CD4-positive, alpha-beta memory T cell (primary cell): ENCODE measurements around the gene PLXND1. TPM values are rescaled to one million over a fixed set of nuclear protein-coding genes. Genes with fewer than 3 reads are reported as not detected.

Experiments used
- CTCF ChIA-PET: fragments of 350-600 bp; sonication (Branson Sonifier 250); formaldehyde crosslinking; loops from one replicate; lab custom pipeline; 2021; ENCODE audit warnings: inconsistent platforms; ENCODE audit not compliant: partially characterized antibody; lab: Charles Lee
- POLR2A ChIA-PET: fragments of 350-600 bp; sonication (Branson Sonifier 250); formaldehyde crosslinking; loops from one replicate; lab custom pipeline; 2021; ENCODE audit not compliant: partially characterized antibody; lab: Charles Lee
- DNase-seq, 5 donors: peaks; one replicate each; pipeline versions ENCODE4 v3.0.0 to v3.0.0-alpha.2; 2020 to 2022; ENCODE audit warnings: mixed read lengths in 1 of 5
- H3K27ac ChIP-seq: one replicate; pipeline ENCODE4 v1.7.0; 2013; ENCODE audit warnings: low read depth, low read length
- H3K27me3 ChIP-seq: 2 replicates; pipeline ENCODE4 v1.7.0; 2013; ENCODE audit warnings: mild to moderate bottlenecking, low read length, moderate library complexity; ENCODE audit not compliant: insufficient read depth
- H3K36me3 ChIP-seq: 2 replicates; pipeline ENCODE4 v1.7.0; 2013; ENCODE audit warnings: mild to moderate bottlenecking, low read length, moderate library complexity; ENCODE audit not compliant: insufficient read depth
- H3K4me1 ChIP-seq: 2 replicates; pipeline ENCODE4 v1.7.0; 2013; ENCODE audit warnings: mild to moderate bottlenecking, low read length, moderate library complexity; ENCODE audit not compliant: insufficient read depth
- H3K4me3 ChIP-seq, 2 donors: one replicate each; pipeline ENCODE4 v1.7.0; 2013; ENCODE audit warnings: low read length in 2 of 2, mild to moderate bottlenecking in 1 of 2
- H3K9me3 ChIP-seq, 2 donors: one replicate each; pipeline ENCODE4 v1.7.0; 2013; ENCODE audit warnings: low read length in 2 of 2, control low read depth in 1 of 2; ENCODE audit not compliant: control insufficient read depth in 1 of 2
- H3K27ac Mint-ChIP-seq, 7 donors: one replicate each; pipeline ENCODE4 v1.8.0; 2020 to 2021; ENCODE audit warnings: mixed read lengths in 7 of 7, mild to moderate bottlenecking in 6 of 7, inconsistent platforms in 3 of 7, moderate library complexity in 3 of 7
- H3K27me3 Mint-ChIP-seq, 2 donors: one replicate each; pipeline ENCODE4 v1.8.0; 2020 to 2021; ENCODE audit warnings: mixed read lengths in 2 of 2
- H3K36me3 Mint-ChIP-seq, 2 donors: one replicate each; pipeline ENCODE4 v1.8.0; 2020 to 2021; ENCODE audit warnings: mixed read lengths in 2 of 2, inconsistent platforms in 1 of 2, mild to moderate bottlenecking in 1 of 2
- H3K4me1 Mint-ChIP-seq, 4 donors: one replicate each; pipeline ENCODE4 v1.8.0; 2020 to 2021; ENCODE audit warnings: mixed read lengths in 4 of 4, mild to moderate bottlenecking in 1 of 4
- H3K4me3 Mint-ChIP-seq, 8 donors: one replicate each; pipeline ENCODE4 v1.8.0; 2020 to 2021; ENCODE audit warnings: mixed read lengths in 8 of 8, mild to moderate bottlenecking in 7 of 8, moderate library complexity in 6 of 8, inconsistent platforms in 3 of 8
- H3K9me3 Mint-ChIP-seq, 8 donors: one replicate each; pipeline ENCODE4 v1.8.0; 2020 to 2021; ENCODE audit warnings: mixed read lengths in 8 of 8, mild to moderate bottlenecking in 5 of 8, inconsistent platforms in 3 of 8, moderate library complexity in 1 of 8
- intact Hi-C: fragments of 100-400 bp; cut with micrococcal nuclease; formaldehyde crosslinking; loops from one replicate; pipeline ENCODE4 v1.15.1; 2023
- polyA plus RNA-seq, 2 donors: library from polyadenylated mRNA; unstranded; fragments of 300-500 nt; fragmentation: Illumina TruSeq; gene quantifications; one replicate each; pipeline ENCODE4 v1.2.3, GENCODE V29; 2021
- total RNA-seq, 2 experiments: library from RNA; stranded (reverse); gene quantifications; one replicate each; pipeline ENCODE4 v1.2.3, GENCODE V29; 2021

Gene PLXND1
- total and polyA plus RNA-seq, 4 experiments from 2014 or later: 0.03 to 72.5 (median 40.1) TPM

DNA sequence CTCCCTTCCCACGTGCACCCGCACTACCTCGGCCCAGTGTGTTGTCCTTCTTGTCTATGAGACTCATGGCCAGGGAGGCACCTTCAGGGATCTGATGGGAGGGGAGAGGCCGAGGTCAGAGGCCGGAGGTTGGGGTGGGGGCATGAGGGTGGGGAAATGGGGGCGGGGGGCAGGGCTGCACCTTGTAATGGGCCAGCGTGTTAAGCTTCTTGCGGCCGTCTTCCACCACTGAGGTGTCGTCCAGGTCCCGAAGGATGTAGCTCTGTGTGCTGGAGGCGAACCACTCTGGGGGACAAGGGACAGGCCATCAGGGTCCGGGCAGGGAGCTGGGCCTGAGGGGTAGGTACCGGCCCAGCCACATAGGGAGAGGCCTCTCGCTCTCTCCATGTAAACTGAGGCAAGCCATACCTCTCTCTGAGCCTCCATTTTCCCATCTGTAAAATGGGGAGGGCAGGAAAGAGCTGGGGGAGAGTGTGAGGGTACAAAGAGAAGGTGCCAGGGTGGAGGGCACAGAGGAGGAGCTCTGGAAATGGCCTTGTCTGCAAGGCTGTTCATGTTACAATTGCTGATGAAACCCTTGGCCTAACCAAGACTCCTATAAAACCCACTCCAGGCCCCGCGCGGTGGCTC lies 44.7 kb downstream of the PLXND1 start:
- Mint-ChIP-seq H3K27me3 (peaks cover 0 to 1% of the 10 kb centered on the region in 2 donors), H3K4me1 (peaks cover 2 to 13% (median 4%) of the 10 kb centered on the region in 4 donors), H3K9me3 (no peaks in the 10 kb centered on the region), H3K27ac (no peak overlapping the region), H3K36me3 (peaks cover 2 to 5% of the 10 kb centered on the region in 2 donors), H3K4me3 (no peak overlapping the region)
- Histone ChIP-seq H3K36me3 (no peaks in the 10 kb centered on the region), H3K9me3 (no peaks in the 10 kb centered on the region), H3K27me3 (no peaks in the 10 kb centered on the region), H3K27ac (no peak overlapping the region), H3K4me1 (no peaks in the 10 kb centered on the region), H3K4me3 (no peak overlapping the region)
- intact Hi-C loops: no loop called here
- CTCF ChIA-PET: interaction anchor here (0.5 kb wide), 1 partner anchor 78 kb away, joined by 3 read pairs; no protein-coding TSS in a partner anchor
- no peak for DNase-seq
- POLR2A ChIA-PET: interaction anchor here (1.3 to 2.1 kb wide), 2 partner anchors 15 to 44 kb away, joined by 5 read pairs; no protein-coding TSS in a partner anchor

DNA sequence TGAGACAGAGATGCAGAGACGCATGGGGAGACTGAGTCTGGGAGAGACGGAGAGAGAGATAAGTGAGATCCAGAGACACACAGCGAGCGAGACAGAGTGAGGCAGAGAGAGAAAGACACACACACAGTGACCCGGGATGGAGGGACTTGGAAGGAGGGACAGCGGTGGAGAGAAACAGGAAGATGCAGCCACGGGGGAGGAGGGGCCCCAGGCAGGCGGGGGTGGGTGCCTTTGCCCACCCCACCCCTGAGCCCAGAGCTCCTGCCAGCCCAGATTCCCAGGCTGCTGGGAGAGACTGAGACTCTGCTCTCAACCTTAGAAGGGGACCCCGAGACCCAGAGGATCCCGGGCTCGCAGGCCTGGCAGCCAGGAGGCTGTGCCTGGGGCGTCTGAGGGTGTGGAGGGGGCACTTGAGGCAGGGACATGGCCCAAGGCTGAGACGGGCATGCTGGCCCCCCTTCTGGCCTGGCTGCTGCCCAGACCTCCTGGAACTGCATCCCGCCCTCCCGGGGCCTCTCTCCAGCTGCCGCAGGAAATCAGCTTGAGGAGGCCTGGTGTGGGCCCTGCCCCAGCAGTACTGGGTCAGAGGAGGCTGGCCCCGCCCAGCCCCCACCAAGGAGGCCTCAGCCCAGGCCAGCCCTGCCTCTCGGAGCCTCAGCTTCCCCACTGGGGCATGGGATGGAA lies 45.4 kb downstream of the PLXND1 start:
- Mint-ChIP-seq H3K27ac (peak overlapping the region in 3 of 7 donors; percentile 1 to 86 (median 72)), H3K27me3 (peaks cover 0 to 1% of the 10 kb centered on the region in 2 donors), H3K9me3 (no peaks in the 10 kb centered on the region), H3K4me1 (peaks cover 2 to 13% (median 4%) of the 10 kb centered on the region in 4 donors), H3K36me3 (peaks cover 0 to 5% of the 10 kb centered on the region in 2 donors), H3K4me3 (peak overlapping the region in 1 of 8 donors; percentile 48)
- H3K4me1 ChIP-seq: no peaks in the 10 kb centered on the region
- H3K27me3 ChIP-seq: no peaks in the 10 kb centered on the region
- DNase-seq: no peak
- no peak overlapping the region for H3K27ac ChIP-seq
- intact Hi-C loops: no loop called here
- H3K9me3 ChIP-seq: no peaks in the 10 kb centered on the region
- CTCF ChIA-PET: no interaction called here
- no peaks in the 10 kb centered on the region for H3K36me3 ChIP-seq
- H3K4me3 ChIP-seq: no peak overlapping the region
- POLR2A ChIA-PET: interaction anchor here (1.3 to 2.1 kb wide), 2 partner anchors 16 to 45 kb away, joined by 5 read pairs; no protein-coding TSS in a partner anchor

DNA sequence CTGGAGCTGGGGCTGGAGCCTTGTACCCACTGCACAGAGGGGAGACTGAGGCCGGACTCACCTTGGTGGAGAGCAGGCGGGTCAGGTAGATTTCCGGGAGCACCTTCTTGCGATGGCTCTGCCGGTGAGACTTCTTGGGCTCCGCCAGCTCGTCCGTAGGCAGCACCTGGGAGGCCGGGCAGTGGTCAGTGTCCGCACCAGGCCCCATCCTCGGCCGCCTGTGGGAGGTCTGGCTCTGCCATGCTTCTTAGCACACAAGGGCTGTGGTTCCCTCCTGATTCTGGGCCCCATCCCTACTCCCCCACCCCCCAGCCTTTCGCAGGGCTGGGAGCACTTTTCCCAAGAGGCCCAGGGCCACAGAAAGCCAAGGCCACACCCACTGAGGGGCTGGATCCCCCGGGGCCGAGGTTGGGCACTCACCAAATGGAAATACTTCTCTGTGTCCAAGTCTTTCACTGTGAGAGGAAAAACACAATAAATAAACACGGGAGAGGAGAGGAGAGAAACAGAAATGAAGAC lies 46.1 kb downstream of the PLXND1 start:
- Histone ChIP-seq H3K27me3 (no peaks in the 10 kb centered on the region), H3K4me3 (no peak overlapping the region), H3K4me1 (no peaks in the 10 kb centered on the region), H3K36me3 (no peaks in the 10 kb centered on the region), H3K9me3 (no peaks in the 10 kb centered on the region), H3K27ac (no peak overlapping the region)
- H3K9me3 Mint-ChIP-seq: no peaks in the 10 kb centered on the region
- peak overlapping the region in 4 of 7 donors; percentile 1 to 86 (median 40) for H3K27ac Mint-ChIP-seq
- intact Hi-C loops: no loop called here
- H3K27me3 Mint-ChIP-seq: peaks cover 0 to 1% of the 10 kb centered on the region in 2 donors
- no peak overlapping the region for H3K4me3 Mint-ChIP-seq
- POLR2A ChIA-PET: interaction anchor here (2.1 kb wide), 1 partner anchor 45 kb away, joined by 5 read pairs; no protein-coding TSS in a partner anchor
- peaks cover 0 to 5% of the 10 kb centered on the region in 2 donors for H3K36me3 Mint-ChIP-seq
- CTCF ChIA-PET: no interaction called here
- DNase-seq: no peak
- peaks cover 2 to 13% (median 4%) of the 10 kb centered on the region in 4 donors for H3K4me1 Mint-ChIP-seq

DNA sequence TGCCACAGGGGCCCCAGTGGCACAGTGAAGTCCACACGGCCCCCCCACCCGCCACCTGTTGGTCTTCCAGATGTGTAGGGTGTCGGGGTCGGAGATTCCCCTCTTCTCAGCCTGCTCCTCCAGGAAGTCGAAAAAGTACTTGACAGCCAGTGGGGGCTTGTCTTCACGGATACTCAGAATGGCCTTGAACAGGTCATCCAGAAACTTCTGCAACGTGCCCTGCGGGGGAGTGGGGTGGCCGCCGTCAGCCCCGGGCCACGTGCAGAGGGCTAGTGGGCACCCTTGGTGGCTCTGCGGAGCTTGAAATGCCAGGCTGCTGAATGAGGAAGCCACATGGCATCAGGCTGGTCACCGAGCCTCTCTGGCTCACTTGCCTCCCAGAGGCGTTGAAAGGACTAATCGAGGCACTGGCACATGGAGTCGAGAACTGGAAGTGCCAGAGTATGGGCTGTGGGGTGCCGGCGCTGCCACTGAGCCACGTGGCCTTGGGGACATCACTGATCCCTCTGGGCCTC lies 46.9 kb downstream of the PLXND1 start:
- H3K27ac ChIP-seq: no peak overlapping the region
- Mint-ChIP-seq H3K27ac (no peak overlapping the region), H3K27me3 (peaks cover 0 to 1% of the 10 kb centered on the region in 2 donors), H3K9me3 (no peaks in the 10 kb centered on the region), H3K36me3 (peaks cover 0 to 5% of the 10 kb centered on the region in 2 donors), H3K4me3 (no peak overlapping the region), H3K4me1 (peaks cover 2 to 17% (median 7%) of the 10 kb centered on the region in 4 donors)
- peaks cover under 1% of the 10 kb centered on the region for H3K4me1 ChIP-seq
- DNase-seq: no peak
- H3K27me3 ChIP-seq: no peaks in the 10 kb centered on the region
- H3K9me3 ChIP-seq: no peaks in the 10 kb centered on the region
- H3K36me3 ChIP-seq: no peaks in the 10 kb centered on the region
- no peak overlapping the region for H3K4me3 ChIP-seq
- CTCF ChIA-PET: no interaction called here
- POLR2A ChIA-PET: interaction anchor here (1.0 to 2.8 kb wide), 2 partner anchors 11 to 17 kb away, joined by 3 to 16 read pairs; no protein-coding TSS in a partner anchor
- intact Hi-C loops: loop anchor here (10.0 kb wide), 1 partner anchor 45 kb away; the partner anchor contains the start of gene PLXND1

DNA sequence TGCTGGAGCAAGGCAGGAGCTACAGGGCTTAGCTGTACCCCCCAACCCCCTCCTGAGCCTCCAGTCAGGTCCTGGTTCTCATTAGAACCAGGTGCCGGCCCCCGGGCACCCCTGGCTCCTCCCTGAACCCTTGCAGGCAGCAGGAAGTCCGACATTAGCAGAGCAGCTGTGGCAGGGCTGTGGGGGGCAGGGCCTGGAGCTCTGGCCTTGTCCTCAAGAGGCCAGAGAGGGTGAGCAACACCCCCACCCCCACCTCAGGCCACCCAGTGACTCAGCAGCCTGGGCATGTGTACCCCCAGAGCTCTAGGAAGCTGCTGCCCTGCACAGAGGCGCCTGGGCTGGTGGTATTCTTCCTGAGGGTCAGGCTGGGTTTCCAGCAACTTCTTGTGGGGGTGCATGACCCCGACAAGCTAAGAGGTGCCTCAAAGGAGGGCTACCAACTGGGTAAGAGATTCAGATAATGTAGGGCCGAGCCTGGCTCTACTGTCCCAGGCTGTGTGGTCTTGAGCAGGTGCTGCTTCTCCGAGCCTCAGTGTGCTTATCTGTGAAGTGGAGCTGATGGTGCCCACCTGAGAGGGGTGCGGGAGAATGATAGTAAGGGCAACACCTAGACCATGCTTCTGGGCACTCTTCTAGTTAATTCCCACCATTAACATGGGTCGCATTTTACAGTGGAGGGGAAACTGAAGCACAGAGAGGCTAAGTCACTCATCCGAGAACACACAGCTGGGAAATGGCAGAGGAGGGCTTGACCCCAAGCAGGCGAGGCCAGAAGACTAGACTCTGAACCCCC lies 47.5 kb downstream of the PLXND1 start:
- H3K9me3 Mint-ChIP-seq: no peaks in the 10 kb centered on the region
- peak overlapping the region in 3 of 7 donors; percentile 29 to 85 (median 50) for H3K27ac Mint-ChIP-seq
- no peaks in the 10 kb centered on the region for H3K9me3 ChIP-seq
- H3K4me3 ChIP-seq: no peak overlapping the region
- intact Hi-C loops: loop anchor here (10.0 kb wide), 1 partner anchor 46 kb away; the partner anchor contains the start of gene PLXND1
- H3K4me3 Mint-ChIP-seq: no peak overlapping the region
- H3K4me1 Mint-ChIP-seq: peaks cover 5 to 24% (median 12%) of the 10 kb centered on the region in 4 donors
- H3K27ac ChIP-seq: no peak overlapping the region
- ChIA-PET CTCF (interaction anchor here (1.2 to 1.3 kb wide), 2 partner anchors 9 to 69 kb away, joined by 3 to 5 read pairs; no protein-coding TSS in a partner anchor), POLR2A (interaction anchor here (1.0 to 2.8 kb wide), 4 partner anchors 11 to 47 kb away, joined by 3 to 16 read pairs (median 3); no protein-coding TSS in a partner anchor)
- peaks cover 7% of the 10 kb centered on the region for H3K4me1 ChIP-seq
- H3K27me3 Mint-ChIP-seq: peaks cover 0 to 1% of the 10 kb centered on the region in 2 donors
- H3K36me3 Mint-ChIP-seq: peaks cover 0 to 5% of the 10 kb centered on the region in 2 donors
- no peak for DNase-seq
- H3K36me3 ChIP-seq: no peaks in the 10 kb centered on the region
- H3K27me3 ChIP-seq: no peaks in the 10 kb centered on the region

DNA sequence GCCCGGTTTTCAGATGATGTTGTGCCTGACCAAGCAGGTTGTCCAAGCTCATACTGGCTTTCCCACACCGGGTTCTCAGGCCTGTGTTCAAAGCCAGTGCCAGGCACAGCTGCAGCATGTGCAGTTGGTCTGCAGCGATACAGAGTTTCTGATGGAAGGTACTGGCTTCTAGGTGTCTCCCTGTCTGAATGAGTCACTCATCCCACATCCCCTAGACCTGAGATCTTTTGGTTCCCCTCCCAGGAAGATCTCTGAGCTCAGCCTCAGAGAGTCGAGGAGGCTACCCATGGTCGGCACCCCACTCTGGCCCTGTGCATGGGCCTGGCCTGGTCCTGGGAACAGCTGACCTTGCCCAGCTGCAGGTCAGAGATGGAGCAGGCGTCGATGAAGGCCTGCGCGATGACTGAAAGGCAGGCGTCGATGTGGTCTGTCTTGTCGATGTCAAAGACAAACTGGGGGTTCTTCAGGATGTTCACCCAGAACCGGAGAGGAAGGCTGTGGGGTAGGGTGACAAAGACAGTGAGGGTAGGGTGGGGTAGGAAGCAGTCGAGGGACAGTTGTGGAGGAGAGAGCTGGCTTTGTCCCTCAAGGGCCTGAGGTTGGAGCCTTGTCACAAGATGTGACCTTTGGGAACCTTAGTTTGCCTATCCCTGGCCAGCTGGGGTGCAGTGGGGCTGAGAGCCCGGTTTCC lies 48.2 kb downstream of the PLXND1 start:
- H3K27me3 ChIP-seq: no peaks in the 10 kb centered on the region
- H3K4me3 Mint-ChIP-seq: no peak overlapping the region
- no peaks in the 10 kb centered on the region for H3K36me3 ChIP-seq
- H3K27ac ChIP-seq: no peak overlapping the region
- H3K27me3 Mint-ChIP-seq: peaks cover 0 to 1% of the 10 kb centered on the region in 2 donors
- H3K36me3 Mint-ChIP-seq: peaks cover 0 to 5% of the 10 kb centered on the region in 2 donors
- peaks cover 8% of the 10 kb centered on the region for H3K4me1 ChIP-seq
- H3K9me3 ChIP-seq: no peaks in the 10 kb centered on the region
- H3K27ac Mint-ChIP-seq: peak overlapping the region in 4 of 7 donors; percentile 29 to 85 (median 55)
- no peaks in the 10 kb centered on the region for H3K9me3 Mint-ChIP-seq
- peaks cover 6 to 29% (median 16%) of the 10 kb centered on the region in 4 donors for H3K4me1 Mint-ChIP-seq
- ChIA-PET POLR2A (interaction anchor here (1.0 to 2.8 kb wide), 4 partner anchors 12 to 47 kb away, joined by 3 to 16 read pairs (median 3); no protein-coding TSS in a partner anchor), CTCF (interaction anchor here (0.9 to 1.3 kb wide), 3 partner anchors 8 to 68 kb away, joined by 3 to 5 read pairs (median 3); no protein-coding TSS in a partner anchor)
- intact Hi-C loops: loop anchor here (10.0 kb wide), 1 partner anchor 47 kb away; the partner anchor contains the start of gene PLXND1
- DNase-seq: no peak
- no peak overlapping the region for H3K4me3 ChIP-seq
